ENCODE data around the gene AMPH. TPM values are rescaled to one million over a fixed set of nuclear protein-coding genes. Genes with fewer than 3 reads are reported as not detected.
"Not testable (repeated sequence)": the region's sequence is repeated elsewhere in the genome, so short reads cannot be mapped to it uniquely, and the experiment has no call there.

Gene AMPH
- total and polyA plus RNA-seq, 4 experiments from 2014 or later: 0.09 to 0.26 (median 0.14) TPM; not detected in 1

DNA sequence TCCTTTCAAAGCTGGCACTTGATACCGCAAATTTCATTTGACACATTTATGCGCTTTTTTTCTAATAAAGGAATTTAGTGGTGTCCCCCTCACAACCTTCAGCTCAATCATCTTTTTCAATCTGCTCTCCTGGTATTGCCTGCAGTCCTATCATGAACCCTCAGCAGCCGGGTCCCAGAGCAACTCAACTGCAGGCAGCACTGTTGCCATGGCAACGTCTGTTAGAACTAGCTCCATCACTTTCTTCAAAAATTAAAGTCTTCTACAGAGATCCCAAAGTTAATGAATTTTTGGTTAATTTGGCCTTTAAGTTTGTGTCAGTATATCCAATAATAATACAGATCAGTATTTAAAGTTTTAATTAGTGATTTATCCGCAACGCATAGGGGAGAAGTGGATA is 221.6 kb downstream of the AMPH start:
- Histone ChIP-seq H3K27ac (ENCODE audit: low read depth, low read length) (no peak overlapping the region), H3K4me3 (ENCODE audit: low read length in 2 of 2) (no peak overlapping the region), H3K4me1 (ENCODE audit: insufficient read depth, low read length) (no peaks in the 10 kb centered on the region), H3K27me3 (ENCODE audit: insufficient read depth, low read length) (no peaks in the 10 kb centered on the region), H3K9me3 (ENCODE audit: control insufficient read depth in 1 of 2, low read length in 2 of 2) (no peaks in the 10 kb centered on the region), H3K36me3 (ENCODE audit: insufficient read depth, low read length) (no peaks in the 10 kb centered on the region)
- ChIA-PET CTCF (ENCODE audit: partially characterized antibody) (interaction anchor here (0.9 to 1.4 kb wide), 5 partner anchors 11 to 42 kb away, joined by 3 to 8 read pairs (median 3); no protein-coding TSS in a partner anchor), POLR2A (ENCODE audit: partially characterized antibody) (no interaction called here)
- H3K27me3 Mint-ChIP-seq: peaks cover 0 to 3% of the 10 kb centered on the region in 2 donors
- intact Hi-C loops (cut with micrococcal nuclease): no loop called here
- no peak overlapping the region for H3K4me3 Mint-ChIP-seq
- no peak overlapping the region for H3K27ac Mint-ChIP-seq
- no peak for DNase-seq
- peaks cover 3 to 15% (median 8%) of the 10 kb centered on the region in 4 donors for H3K4me1 Mint-ChIP-seq
- peaks cover 0 to 6% of the 10 kb centered on the region in 2 donors for H3K36me3 Mint-ChIP-seq
- peaks cover 0 to 12% (median 8%) of the 10 kb centered on the region in 8 donors for H3K9me3 Mint-ChIP-seq

DNA sequence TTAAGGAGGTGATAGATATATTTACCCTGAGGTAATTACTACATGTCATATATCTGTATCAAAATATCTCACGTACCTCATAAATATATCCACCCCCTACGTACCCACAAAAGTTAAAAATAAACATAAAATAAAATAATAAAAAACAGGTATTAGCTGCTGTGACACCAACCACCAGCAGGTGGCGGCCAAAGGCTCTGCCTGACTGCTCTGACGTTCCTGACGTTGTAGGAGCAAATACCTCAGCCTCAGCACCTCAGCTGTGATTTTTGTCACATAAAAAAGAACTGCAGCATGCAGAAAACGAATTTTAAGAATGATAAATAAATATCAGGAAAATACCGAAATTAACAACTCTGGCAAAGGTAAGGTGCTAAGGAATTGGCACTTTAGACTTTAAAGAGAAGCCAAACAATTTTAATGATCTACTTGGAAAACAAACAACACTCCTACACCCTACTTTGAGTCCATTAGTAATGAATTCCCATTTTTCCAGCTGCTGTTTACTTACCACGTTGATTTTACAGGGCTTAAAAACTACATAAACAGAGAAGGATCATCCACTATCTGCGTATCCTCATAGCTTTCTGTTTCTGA is 232.3 kb downstream of the AMPH start:
- no peak overlapping the region for H3K27ac ChIP-seq (ENCODE audit: low read depth, low read length)
- CTCF ChIA-PET (ENCODE audit: partially characterized antibody): interaction anchor here (0.7 to 2.3 kb wide), 22 partner anchors 8 to 1121 kb away, joined by 3 to 56 read pairs (median 4); no protein-coding TSS in a partner anchor
- no peaks in the 10 kb centered on the region for H3K36me3 ChIP-seq (ENCODE audit: insufficient read depth, low read length)
- Mint-ChIP-seq H3K27me3 (peaks cover 8 to 18% of the 10 kb centered on the region in 2 donors), H3K9me3 (no peaks in the 10 kb centered on the region), H3K27ac (no peak overlapping the region), H3K4me3 (no peak overlapping the region), H3K4me1 (peaks cover 1 to 9% (median 7%) of the 10 kb centered on the region in 4 donors), H3K36me3 (no peaks in the 10 kb centered on the region)
- intact Hi-C loops (cut with micrococcal nuclease): loop anchor here (1.0 to 10.0 kb wide), 4 partner anchors 141 to 356 kb away; no protein-coding TSS in a partner anchor
- H3K4me1 ChIP-seq (ENCODE audit: insufficient read depth, low read length): no peaks in the 10 kb centered on the region
- H3K4me3 ChIP-seq (ENCODE audit: low read length in 2 of 2): no peak overlapping the region
- no peaks in the 10 kb centered on the region for H3K27me3 ChIP-seq (ENCODE audit: insufficient read depth, low read length)
- no peaks in the 10 kb centered on the region for H3K9me3 ChIP-seq (ENCODE audit: control insufficient read depth in 1 of 2, low read length in 2 of 2)
- POLR2A ChIA-PET (ENCODE audit: partially characterized antibody): no interaction called here
- peak; percentile 41 to 54 (median 46) for DNase-seq

DNA sequence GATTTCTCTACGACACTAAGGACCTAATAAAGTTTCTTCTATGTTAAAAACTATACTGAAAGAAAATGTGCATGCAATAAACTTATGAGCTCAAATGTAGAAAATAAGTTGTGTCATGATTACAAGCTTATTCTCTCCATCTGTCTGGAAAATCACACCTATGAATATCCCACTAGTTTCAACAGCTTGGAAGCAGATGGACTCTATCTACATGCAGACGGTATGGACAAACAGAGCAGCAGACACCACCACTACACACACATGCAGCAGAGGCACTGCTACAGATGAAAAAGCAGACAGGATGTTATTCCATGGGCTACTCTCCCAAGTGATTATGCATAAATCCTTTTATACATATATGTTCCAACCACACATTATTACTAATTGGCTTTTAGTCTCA is 234.3 kb downstream of the AMPH start:
- Histone ChIP-seq H3K27ac (ENCODE audit: low read depth, low read length) (no peak overlapping the region), H3K36me3 (ENCODE audit: insufficient read depth, low read length) (no peaks in the 10 kb centered on the region), H3K27me3 (ENCODE audit: insufficient read depth, low read length) (no peaks in the 10 kb centered on the region), H3K4me1 (ENCODE audit: insufficient read depth, low read length) (no peaks in the 10 kb centered on the region), H3K9me3 (ENCODE audit: control insufficient read depth in 1 of 2, low read length in 2 of 2) (no peaks in the 10 kb centered on the region), H3K4me3 (ENCODE audit: low read length in 2 of 2) (no peak overlapping the region)
- Mint-ChIP-seq H3K4me1 (peaks cover 1 to 9% (median 7%) of the 10 kb centered on the region in 4 donors), H3K27ac (no peak overlapping the region), H3K4me3 (no peak overlapping the region), H3K36me3 (no peaks in the 10 kb centered on the region), H3K27me3 (peaks cover 6 to 18% of the 10 kb centered on the region in 2 donors), H3K9me3 (no peaks in the 10 kb centered on the region)
- intact Hi-C loops (cut with micrococcal nuclease): loop anchor here (10.0 kb wide), 1 partner anchor 358 kb away; no protein-coding TSS in a partner anchor
- DNase-seq: no peak
- CTCF ChIA-PET (ENCODE audit: partially characterized antibody): interaction anchor here (0.8 to 2.1 kb wide), 7 partner anchors 11 to 1123 kb away, joined by 3 to 7 read pairs (median 6); no protein-coding TSS in a partner anchor
- POLR2A ChIA-PET (ENCODE audit: partially characterized antibody): no interaction called here

DNA sequence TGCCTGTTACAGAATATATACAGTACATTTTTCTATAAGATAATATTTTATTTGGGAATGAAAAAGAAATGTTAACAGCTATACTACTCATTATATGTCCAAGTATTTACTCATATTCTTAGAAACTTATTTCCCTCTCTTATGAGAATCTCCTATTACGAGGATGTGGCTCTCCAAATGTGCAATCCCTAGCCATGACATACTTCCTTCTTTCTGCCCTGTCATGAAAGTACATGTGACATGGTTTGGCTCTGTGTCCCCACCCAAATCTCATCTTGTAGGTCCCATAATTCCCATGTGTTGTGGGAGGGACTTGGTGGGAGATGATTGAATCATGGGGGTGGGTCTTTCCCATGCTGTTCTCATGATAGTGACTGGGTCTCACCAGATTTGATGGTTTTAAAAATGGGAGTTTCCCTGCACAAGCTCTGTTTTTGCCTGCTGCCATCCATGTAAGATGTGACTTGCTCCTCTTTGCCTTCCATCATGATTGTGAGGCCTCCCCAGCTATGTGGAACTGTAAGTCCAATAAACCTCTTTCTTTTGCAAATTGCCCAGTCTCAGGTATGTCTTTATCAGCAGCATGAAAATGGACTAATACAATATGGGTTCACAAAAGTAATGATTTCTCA is 235.1 kb downstream of the AMPH start:
- H3K4me3 Mint-ChIP-seq; H3K27ac Mint-ChIP-seq; H3K27me3 ChIP-seq (ENCODE audit: insufficient read depth, low read length); H3K36me3 Mint-ChIP-seq; H3K4me1 ChIP-seq (ENCODE audit: insufficient read depth, low read length); DNase-seq; H3K9me3 ChIP-seq (ENCODE audit: control insufficient read depth in 1 of 2, low read length in 2 of 2); H3K36me3 ChIP-seq (ENCODE audit: insufficient read depth, low read length); POLR2A ChIA-PET (ENCODE audit: partially characterized antibody); H3K9me3 Mint-ChIP-seq; H3K27ac ChIP-seq (ENCODE audit: low read depth, low read length); H3K4me1 Mint-ChIP-seq; H3K4me3 ChIP-seq (ENCODE audit: low read length in 2 of 2): not testable (repeated sequence)
- H3K27me3 Mint-ChIP-seq: peaks cover 2 to 16% of the 10 kb centered on the region in 2 donors
- intact Hi-C loops (cut with micrococcal nuclease): loop anchor here (10.0 kb wide), 1 partner anchor 359 kb away; no protein-coding TSS in a partner anchor
- CTCF ChIA-PET (ENCODE audit: partially characterized antibody): interaction anchor here (0.8 to 2.1 kb wide), 7 partner anchors 10 to 1124 kb away, joined by 3 to 7 read pairs (median 6); no protein-coding TSS in a partner anchor

DNA sequence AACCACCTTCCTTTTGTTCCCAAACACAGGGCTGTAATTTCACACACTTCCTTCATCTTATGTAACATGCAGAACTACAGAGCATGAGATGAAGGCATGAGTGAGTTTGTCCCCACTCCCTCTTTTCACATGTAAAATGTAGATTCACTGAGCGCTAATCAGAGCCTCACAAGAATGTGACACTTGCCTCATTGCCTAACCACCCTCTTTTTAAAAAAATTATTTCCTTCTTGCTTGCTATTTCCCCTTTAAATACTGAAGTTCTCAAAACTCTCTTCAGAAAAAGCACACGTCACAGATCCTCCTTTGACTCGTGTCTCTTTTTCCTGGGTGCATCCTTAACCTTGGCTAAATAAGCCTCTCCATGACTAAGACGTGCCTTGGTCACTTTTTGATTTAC is 236.5 kb downstream of the AMPH start:
- Histone ChIP-seq H3K27me3 (ENCODE audit: insufficient read depth, low read length) (no peaks in the 10 kb centered on the region), H3K4me3 (ENCODE audit: low read length in 2 of 2) (no peak overlapping the region), H3K36me3 (ENCODE audit: insufficient read depth, low read length) (no peaks in the 10 kb centered on the region), H3K9me3 (ENCODE audit: control insufficient read depth in 1 of 2, low read length in 2 of 2) (no peaks in the 10 kb centered on the region), H3K4me1 (ENCODE audit: insufficient read depth, low read length) (no peaks in the 10 kb centered on the region), H3K27ac (ENCODE audit: low read depth, low read length) (no peak overlapping the region)
- H3K9me3 Mint-ChIP-seq: no peaks in the 10 kb centered on the region
- peaks cover 1 to 9% (median 7%) of the 10 kb centered on the region in 4 donors for H3K4me1 Mint-ChIP-seq
- peak overlapping the region in 1 of 7 donors; percentile 70 for H3K27ac Mint-ChIP-seq
- H3K4me3 Mint-ChIP-seq: no peak overlapping the region
- DNase-seq: no peak
- CTCF ChIA-PET (ENCODE audit: partially characterized antibody): interaction anchor here (0.9 to 1.6 kb wide), 5 partner anchors 8 to 287 kb away, joined by 3 to 5 read pairs (median 3); no protein-coding TSS in a partner anchor
- H3K27me3 Mint-ChIP-seq: peaks cover 0 to 14% of the 10 kb centered on the region in 2 donors
- POLR2A ChIA-PET (ENCODE audit: partially characterized antibody): no interaction called here
- intact Hi-C loops (cut with micrococcal nuclease): loop anchor here (10.0 kb wide), 1 partner anchor 360 kb away; no protein-coding TSS in a partner anchor
- no peaks in the 10 kb centered on the region for H3K36me3 Mint-ChIP-seq

DNA sequence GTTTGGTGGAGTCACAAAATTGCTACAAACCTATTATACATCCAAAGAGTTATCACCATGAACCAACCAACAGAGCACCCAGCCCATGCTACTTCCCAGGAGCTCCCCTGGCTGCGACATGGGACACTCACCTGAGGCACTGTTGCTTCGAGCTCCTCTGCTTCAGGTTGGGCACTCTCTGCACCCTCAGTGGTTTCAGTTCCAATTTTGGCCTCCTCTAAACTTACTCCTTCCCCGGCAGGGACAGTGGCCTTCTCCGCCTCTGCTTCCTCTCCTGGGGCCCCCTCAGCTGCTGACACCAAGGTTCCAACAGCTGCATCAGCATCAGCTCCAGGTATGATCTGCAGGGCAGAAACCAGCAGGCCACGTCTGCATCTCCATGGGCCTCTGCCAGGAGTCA is 237.3 kb downstream of the AMPH start:
- H3K4me3 ChIP-seq (ENCODE audit: low read length in 2 of 2): no peak overlapping the region
- no peaks in the 10 kb centered on the region for H3K4me1 ChIP-seq (ENCODE audit: insufficient read depth, low read length)
- CTCF ChIA-PET (ENCODE audit: partially characterized antibody): interaction anchor here (1.2 to 1.6 kb wide), 4 partner anchors 10 to 286 kb away, joined by 3 to 5 read pairs (median 3); no protein-coding TSS in a partner anchor
- POLR2A ChIA-PET (ENCODE audit: partially characterized antibody): no interaction called here
- peaks cover 0 to 7% of the 10 kb centered on the region in 2 donors for H3K27me3 Mint-ChIP-seq
- no peak overlapping the region for H3K27ac ChIP-seq (ENCODE audit: low read depth, low read length)
- no peaks in the 10 kb centered on the region for H3K27me3 ChIP-seq (ENCODE audit: insufficient read depth, low read length)
- H3K36me3 ChIP-seq (ENCODE audit: insufficient read depth, low read length): no peaks in the 10 kb centered on the region
- H3K4me3 Mint-ChIP-seq: no peak overlapping the region
- H3K36me3 Mint-ChIP-seq: no peaks in the 10 kb centered on the region
- peaks cover 0 to 7% (median 4%) of the 10 kb centered on the region in 4 donors for H3K4me1 Mint-ChIP-seq
- no peaks in the 10 kb centered on the region for H3K9me3 Mint-ChIP-seq
- intact Hi-C loops (cut with micrococcal nuclease): loop anchor here (10.0 kb wide), 1 partner anchor 361 kb away; no protein-coding TSS in a partner anchor
- H3K9me3 ChIP-seq (ENCODE audit: control insufficient read depth in 1 of 2, low read length in 2 of 2): no peaks in the 10 kb centered on the region
- H3K27ac Mint-ChIP-seq: no peak overlapping the region
- no peak for DNase-seq

DNA sequence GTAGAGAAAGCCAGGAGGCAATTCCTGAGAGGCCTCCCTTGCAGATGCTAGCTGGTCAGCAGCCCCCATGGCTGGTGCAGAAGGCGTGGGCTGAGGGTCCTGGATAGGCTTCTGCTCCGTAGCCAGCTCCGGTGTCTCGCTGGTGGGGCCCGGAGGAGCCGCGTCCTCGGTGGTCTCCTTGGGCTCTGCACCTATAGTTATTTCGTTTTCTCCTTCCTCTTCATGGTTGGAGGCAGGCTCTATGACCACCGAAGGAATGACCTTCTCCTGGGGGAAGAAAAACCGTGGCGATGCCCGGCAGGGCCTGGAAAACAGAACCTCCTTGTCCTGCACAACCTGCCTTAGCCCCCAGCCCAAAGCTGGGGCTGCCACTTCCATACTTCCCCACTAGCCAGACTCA is 239.4 kb downstream of the AMPH start:
- no peak overlapping the region for H3K4me3 Mint-ChIP-seq
- H3K36me3 Mint-ChIP-seq: no peaks in the 10 kb centered on the region
- H3K4me1 Mint-ChIP-seq: peaks cover 0 to 6% (median 2%) of the 10 kb centered on the region in 4 donors
- Histone ChIP-seq H3K9me3 (ENCODE audit: control insufficient read depth in 1 of 2, low read length in 2 of 2) (no peaks in the 10 kb centered on the region), H3K4me1 (ENCODE audit: insufficient read depth, low read length) (no peaks in the 10 kb centered on the region), H3K4me3 (ENCODE audit: low read length in 2 of 2) (no peak overlapping the region), H3K27ac (ENCODE audit: low read depth, low read length) (no peak overlapping the region), H3K36me3 (ENCODE audit: insufficient read depth, low read length) (no peaks in the 10 kb centered on the region), H3K27me3 (ENCODE audit: insufficient read depth, low read length) (no peaks in the 10 kb centered on the region)
- CTCF ChIA-PET (ENCODE audit: partially characterized antibody): interaction anchor here (0.9 to 2.4 kb wide), 3 partner anchors 21 to 176 kb away, joined by 4 to 8 read pairs (median 5); no protein-coding TSS in a partner anchor
- DNase-seq: no peak
- H3K27me3 Mint-ChIP-seq: no peaks in the 10 kb centered on the region
- H3K9me3 Mint-ChIP-seq: peaks cover 0 to 2% (median 0%) of the 10 kb centered on the region in 8 donors
- POLR2A ChIA-PET (ENCODE audit: partially characterized antibody): no interaction called here
- H3K27ac Mint-ChIP-seq: no peak overlapping the region
- intact Hi-C loops (cut with micrococcal nuclease): loop anchor here (10.0 kb wide), 1 partner anchor 363 kb away; no protein-coding TSS in a partner anchor
